ENCODE measurements around the gene EVI5L.
A peak's percentile ranks its signal among the peaks of the same experiment; 100 is the strongest.

The EVI5L gene

GRCh38 chr19:7869910-7870511 lies 40.0 kb downstream of the EVI5L start:
- no peak overlapping the region for H3K4me3 ChIP-seq (ENCODE audit: low read length)
- DNase-seq (ENCODE audit: low read depth) = no peak

GRCh38 chr19:7870571-7871436 lies 40.8 kb downstream of the EVI5L start:
- no peak for TF ChIP-seq CTCF (conservative IDR thresholded peaks at IDR 0.05; ENCODE audit: low read length)
- H3K4me3 ChIP-seq (ENCODE audit: low read length) = no peak overlapping the region
- DNase-seq (ENCODE audit: low read depth) = no peak

More at GRCh38 chr19:7869910-7870511, 40.0 kb downstream of the EVI5L start:
- TF ChIP-seq CTCF (conservative IDR thresholded peaks at IDR 0.05; ENCODE audit: low read length) = no peak

GRCh38 chr19:7871437-7872305 lies 41.7 kb downstream of the EVI5L start:
- H3K4me3 ChIP-seq (ENCODE audit: low read length) = peak overlapping the region; percentile 43
- DNase-seq (ENCODE audit: low read depth) = peak; percentile 89
- no peak for TF ChIP-seq CTCF (conservative IDR thresholded peaks at IDR 0.05; ENCODE audit: low read length)

- no peak overlapping the region for H3K4me3 ChIP-seq (ENCODE audit: low read length)
- TF ChIP-seq CTCF (conservative IDR thresholded peaks at IDR 0.05; ENCODE audit: low read length) = no peak
- DNase-seq (ENCODE audit: low read depth) = no peak
Observed at GRCh38 chr19:7872306-7873204, 42.5 kb downstream of the EVI5L start.

GRCh38 chr19:7873304-7874075 lies 43.5 kb downstream of the EVI5L start:
- DNase-seq (ENCODE audit: low read depth) = no peak
- H3K4me3 ChIP-seq (ENCODE audit: low read length) = no peak overlapping the region
- no peak for TF ChIP-seq CTCF (conservative IDR thresholded peaks at IDR 0.05; ENCODE audit: low read length)
